GM18861 (cell line): ENCODE measurements around the gene TBC1D16.
"Not testable (repeated sequence)": the region's sequence is repeated elsewhere in the genome, so short reads cannot be mapped to it uniquely, and the experiment has no call there.

Experiments used
- ATAC-seq: cut with Tn5 transposase; IDR thresholded peaks from one replicate; pipeline ENCODE4 v1.9.1; 2021; ENCODE audit not compliant: unreplicated experiment

TBC1D16 gene

DNA sequence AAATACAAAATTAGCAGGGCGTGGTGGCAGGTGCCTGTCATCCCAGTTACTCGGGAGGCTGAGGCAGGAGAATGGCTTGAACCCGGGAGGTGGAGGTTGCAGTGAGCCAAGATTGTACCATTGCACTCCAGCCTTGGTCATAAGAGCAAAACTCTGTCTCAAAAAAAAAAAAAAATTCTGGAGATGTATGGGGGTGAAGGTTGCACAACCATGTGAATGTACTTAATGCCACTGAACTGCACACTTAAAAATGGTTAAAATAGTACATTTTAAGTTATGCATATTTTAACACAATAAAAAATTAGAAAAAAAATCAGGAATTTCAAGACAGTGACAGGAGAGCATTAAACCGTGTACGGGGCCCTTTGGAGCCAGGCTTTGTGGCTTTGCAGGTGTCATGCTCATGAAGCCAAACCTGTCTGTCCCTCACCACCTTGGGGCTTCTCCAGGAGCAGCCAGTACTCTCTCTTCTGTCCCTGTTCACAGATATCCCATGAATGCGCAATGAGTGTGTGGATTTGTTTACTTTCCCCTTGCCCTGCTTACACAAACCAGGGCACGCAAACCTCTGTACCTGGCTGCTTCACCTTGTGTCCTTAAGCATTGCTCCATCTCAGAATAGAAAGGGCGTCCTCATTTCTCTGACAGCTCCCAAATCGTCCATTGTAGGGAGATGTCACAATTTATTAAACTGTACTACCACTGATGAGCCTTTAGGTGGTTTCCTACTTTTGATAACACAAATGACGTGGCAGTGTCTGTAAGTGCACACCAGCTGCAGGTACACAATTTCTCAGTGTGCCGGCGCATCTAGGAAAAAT is 138.2 kb downstream of the TBC1D16 start:
- ATAC-seq, result no peak

DNA sequence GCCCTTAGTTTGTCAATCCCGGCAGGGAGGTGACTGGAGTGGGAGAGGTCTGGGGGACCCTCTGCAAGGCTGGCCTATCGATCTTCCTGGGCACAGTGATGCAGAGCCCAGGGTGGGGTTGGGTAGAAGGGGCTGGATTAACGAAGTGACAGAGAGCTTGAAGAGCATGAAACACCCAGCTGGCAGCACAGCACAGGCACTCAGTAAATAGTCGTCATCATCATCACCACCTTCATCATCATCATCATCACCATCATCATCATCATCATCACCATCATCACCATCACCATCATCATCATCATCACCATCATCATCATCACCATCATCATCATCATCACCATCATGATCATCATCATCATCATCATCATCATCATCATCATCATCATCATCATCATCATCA is 142.2 kb downstream of the TBC1D16 start:
- ATAC-seq, result not testable (repeated sequence)

DNA sequence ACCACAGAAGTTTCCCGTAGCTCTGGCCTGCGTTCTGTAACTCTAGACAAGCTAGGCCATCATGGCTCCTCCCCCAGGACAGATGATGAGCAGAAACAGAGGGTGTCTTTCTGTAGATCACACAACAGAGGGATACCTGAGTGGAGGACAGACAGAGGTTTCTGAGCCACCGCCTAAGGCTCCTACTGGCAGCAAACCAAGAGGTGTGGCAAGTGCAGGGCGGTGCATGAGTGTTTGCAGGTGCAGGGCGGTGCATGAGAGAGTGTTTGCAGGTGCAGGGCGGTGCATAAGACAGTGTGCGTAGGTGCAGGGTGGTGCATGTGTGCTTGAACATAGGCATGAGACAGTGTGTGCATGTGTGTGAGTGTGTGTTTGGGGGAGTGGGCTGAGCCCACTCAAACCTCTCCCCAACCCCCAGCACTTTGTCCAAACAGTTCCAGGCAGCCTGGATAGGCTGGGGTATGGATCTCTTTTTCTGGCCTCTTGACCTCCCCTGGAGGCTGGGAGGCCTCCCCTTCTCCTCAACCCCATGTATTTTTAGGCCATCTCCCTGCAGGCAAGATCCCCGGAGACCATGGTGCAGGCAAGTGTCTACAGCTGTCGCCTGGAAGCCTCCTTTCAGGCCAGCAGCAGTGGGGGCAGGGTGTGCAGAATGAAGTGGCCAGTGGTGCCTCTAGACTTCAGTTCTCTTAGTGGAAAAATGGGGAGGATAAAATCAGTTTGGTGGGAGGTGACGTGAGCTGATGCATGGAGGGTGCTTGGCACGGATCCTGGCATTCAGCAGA is 143.0 kb downstream of the TBC1D16 start:
- no peak for ATAC-seq

DNA sequence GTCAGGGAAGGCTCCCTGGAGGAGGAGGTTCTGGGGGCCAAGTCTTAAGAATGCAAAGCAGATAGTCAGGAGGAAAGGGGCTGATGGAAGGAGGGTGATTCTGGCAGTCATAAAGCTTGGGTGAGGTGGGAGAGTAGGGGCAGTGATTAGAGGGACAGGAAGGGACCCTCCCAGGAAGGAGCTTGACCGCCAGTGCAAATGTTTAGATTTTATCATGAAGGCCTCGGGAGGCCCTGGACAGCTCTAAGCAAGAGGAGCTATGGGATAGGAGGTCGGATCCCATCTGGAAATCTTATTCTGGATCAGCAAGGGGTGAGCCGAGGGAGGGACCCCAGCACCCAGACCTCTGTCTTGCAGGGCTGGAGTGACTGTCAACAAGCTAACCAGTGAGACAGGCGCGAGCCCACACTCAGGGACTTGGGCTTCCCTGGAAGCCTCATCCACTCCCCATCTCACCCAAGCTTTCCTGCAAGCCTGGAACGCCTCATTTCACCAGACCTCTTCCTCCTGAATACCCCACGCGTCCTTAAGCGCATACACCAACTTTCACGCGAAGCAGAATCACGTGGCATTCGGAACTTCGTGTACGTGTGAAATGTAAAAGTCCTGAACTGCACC is 144.4 kb downstream of the TBC1D16 start:
- ATAC-seq, result no peak

DNA sequence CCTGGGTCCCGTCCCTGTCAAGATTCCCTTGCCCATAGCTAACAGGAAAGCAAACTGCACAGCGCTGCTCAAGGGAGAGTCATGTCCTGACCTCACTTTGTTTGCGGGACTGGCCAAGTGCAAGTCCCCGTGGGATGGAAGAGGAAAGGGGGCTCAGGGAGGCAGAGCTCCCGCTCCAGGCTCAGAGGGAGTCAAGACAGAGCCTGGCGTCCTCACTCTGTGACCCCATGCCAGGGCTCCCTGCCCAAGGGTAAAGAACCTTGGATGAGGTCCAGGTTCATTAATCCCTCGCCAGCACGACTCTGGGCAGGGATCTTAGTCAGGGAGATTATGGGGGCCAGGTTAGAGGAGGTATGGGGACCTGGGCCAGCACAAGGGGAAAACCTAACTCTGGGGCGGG is 145.0 kb downstream of the TBC1D16 start:
- ATAC-seq, result no peak

DNA sequence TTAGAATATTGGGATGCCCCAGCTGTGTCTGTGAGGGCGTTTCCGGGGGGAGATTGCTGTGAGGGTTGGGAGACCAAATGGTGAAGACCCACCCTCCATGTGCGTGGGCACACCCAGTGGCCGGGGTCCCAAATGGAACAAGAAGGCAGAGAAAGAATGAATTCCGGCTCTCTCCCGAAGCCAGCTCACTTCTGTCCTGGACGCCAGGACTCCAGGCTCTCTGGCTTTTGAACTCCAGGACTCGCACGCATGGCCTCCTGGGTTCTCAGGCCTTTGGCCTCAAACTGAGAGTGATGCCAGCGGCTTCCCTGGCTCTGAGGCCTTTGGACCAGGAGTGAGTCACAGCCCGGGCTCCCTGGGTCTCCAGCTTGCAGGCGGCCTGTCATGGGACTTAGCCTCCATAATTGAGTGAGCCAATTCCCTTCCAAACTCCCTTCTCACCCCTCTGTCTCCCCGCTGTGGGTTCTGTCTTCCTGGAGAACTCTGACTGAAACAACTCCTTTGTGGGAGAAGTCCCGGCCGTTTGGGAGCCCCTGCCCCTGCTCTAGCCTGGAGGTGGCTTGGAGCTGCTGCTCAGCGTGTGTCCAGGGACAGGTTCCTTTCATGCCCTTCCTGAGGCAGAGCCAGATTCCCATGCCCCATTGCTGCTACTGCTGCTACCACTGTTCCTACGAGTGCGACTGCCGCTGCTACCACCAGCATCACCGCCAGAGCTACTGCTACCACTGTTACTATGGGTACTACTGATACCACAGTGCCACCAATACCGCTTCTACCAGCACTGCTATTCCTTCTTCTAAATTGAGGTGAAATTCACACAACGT is 146.6 kb downstream of the TBC1D16 start:
- no peak for ATAC-seq

DNA sequence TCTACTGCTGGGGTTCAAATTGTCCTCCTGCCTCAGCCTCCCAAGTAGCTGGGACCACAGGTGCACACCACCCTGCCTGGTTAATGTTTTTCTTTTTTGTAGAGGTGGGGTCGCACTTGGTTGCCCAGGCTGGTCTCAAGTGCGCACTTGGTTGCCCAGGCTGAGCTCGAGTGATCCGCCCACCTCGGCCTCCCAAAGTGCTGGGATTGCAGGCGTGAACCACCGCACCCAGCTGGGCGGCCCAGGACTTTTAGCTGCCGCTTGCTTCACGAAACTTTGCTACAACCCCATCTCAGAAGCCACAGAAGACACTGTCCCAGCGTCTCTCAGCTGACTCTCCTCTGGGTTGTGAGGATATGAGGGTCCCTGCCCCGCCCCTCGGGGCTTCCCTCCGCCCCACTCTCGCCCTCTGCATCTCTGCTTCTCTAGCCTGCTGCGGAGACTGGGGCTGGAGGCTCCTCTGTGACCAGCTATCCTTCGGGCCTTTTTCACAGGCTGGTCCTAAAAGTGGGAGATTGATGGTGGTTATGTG is 147.6 kb downstream of the TBC1D16 start:
- no peak for ATAC-seq

DNA sequence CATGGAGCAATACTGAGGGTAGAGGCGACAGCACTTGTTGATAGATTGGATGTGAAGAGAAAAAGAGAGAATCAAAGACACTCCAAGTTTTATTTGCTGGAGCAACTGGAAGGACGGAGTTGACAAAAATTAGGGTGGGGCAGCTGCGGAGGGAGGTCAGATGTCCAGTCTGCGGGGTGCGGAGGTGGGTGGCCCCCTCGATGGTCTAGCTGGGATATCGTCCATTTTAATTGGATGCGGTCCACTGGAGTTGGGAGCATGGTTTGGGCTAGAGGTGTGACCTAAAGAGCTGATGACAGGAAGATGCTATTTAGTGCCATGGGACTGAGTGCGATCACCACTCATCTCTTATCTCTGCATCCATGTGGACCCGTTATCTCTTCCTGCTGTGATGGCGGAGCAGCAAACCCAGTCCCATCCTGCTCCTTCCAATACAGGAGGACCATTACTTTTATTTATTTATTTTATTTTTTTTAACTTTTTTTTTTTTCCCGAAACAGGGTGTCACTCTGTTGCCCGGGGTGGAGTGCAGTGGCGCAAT is 148.2 kb downstream of the TBC1D16 start:
- ATAC-seq, result no peak

DNA sequence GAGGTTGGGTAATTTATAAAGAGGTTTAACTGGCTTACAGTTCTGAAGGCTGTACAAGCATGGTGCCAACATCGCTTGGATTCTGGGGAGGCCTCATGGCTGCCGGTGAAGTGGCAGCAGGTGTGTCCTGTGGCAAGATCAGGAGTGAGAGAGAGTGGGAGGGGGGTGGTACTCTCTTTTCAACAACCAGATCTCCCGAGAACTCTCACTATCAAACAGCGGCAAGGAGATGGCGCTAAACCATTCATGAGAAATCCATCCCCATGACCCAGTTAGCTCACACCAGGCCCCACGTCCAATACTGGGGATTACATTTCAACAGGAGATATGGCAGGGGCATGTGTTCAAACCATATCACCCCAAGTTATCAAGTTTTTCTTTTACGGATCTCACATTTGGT is 152.5 kb downstream of the TBC1D16 start:
- no peak for ATAC-seq
